Amniotic stem cell (primary cell): ENCODE data around the gene MRPL14.

ENCODE experiments used
- DNase-seq: peaks from one replicate; lab custom pipeline; 2025; lab: John Stamatoyannopoulos, UW

Gene MRPL14

DNA sequence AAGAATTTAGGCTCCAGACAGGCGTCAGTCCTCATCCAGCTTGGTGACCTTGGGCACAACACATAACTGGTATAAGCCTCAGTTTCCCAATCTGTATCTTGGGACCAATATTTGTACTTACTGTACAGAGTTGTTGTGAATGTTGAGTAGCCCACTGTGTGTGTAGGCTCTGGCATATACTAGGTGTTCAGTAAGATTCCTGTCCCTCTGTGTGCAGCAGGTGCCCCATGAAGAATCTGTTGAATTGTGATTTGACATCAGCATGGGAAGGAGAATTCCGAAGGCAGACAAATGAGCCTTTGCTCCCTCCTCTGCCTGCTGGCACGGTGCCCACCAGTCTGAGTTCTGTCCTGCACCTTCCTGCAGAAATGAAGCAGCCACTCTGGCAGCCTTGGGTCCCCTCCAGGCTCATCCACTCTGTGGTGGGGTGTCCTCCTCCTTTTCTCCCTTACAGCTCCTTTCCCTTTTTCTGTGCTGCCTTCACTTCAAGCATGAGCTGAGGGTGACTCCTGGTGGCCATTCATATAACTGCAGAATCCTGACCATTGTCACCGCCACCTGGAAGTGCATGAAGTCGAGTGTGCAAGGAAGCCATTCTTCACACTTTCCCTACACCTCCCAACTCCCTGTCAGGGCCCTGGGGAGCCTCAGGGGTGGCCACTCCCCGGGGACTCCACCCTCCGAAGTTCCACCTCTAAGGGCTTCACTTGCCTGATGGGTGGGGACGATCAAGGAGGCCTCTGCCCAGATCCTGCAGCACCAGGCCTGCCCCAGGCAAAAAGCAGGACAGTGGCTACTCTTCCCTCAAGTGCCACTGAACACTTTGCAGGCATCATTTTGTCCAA lies 48.2 kb downstream of the MRPL14 start:
- no peak for DNase-seq

- DNase-seq = no peak
Observed at GRCh38 chr6:44078219-44078826, 48.9 kb downstream of the MRPL14 start.

- no peak for DNase-seq
Observed at GRCh38 chr6:44077214-44077946, 49.9 kb downstream of the MRPL14 start.

- no peak for DNase-seq
Observed at GRCh38 chr6:44076356-44077213, 50.7 kb downstream of the MRPL14 start.

- no peak for DNase-seq
Observed at GRCh38 chr6:44075647-44076355, 51.5 kb downstream of the MRPL14 start.

- DNase-seq = no peak
Observed at GRCh38 chr6:44074813-44075646, 52.2 kb downstream of the MRPL14 start.

GRCh38 chr6:44074439-44074812 lies 52.8 kb downstream of the MRPL14 start:
- no peak for DNase-seq

- DNase-seq = no peak
Observed at GRCh38 chr6:44073612-44074438, 53.4 kb downstream of the MRPL14 start.

DNA sequence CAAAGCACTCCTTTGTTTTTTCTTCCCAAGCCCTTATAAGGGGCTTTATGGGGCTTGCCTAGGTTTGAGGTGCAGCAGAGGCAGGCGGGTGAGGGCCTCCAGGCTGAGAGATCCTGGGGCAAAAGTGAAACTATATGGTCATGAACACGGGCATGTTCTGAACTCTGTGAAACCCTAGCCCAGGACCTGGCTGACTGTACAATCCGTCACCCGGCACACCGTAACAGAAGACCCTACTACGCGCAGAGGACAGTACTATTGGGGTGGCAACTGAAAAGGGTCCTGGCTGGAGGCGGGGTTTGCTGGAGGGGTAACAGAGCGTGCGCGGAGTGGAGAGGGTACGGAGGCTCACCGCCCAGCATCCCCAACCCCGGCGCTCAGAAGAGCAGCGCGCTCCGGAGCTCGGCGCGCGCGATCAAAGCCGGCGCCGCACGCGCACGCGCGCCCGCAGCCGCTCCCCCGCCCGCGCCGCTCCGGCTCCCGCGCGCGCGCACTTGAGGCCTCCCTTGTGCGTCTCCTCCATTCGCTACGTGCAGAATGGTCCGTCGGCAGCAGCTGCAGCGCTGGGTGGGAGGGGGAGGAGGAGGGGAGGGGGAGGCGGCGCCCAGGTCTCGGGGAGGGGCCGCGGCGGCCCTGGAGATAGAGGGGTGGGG lies 54.2 kb downstream of the MRPL14 start:
- DNase-seq = no peak

DNA sequence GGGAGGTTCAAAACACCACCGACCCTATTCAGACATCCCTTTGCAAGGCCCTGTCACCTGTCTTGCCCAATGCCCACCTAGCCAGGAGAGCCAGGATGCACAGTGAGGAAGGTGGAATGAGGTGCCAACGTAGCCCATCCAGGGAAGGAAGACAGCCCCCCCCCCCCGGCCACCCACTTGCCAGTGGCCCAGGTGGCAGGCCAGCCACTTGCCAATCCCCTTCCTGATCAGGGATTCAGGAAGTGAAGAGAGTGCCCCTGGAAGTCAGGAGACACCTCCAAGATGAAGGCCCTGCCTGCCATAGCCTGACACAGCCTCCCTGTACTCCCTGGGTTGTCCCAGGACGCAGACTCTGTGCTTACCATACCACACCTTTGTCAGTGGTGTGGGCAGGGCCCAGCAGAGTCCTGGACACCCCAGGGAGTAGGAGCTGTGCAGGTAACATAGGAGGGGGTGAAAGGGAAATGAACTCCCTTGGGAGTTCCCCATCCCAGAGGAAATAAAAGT lies 54.7 kb downstream of the MRPL14 start:
- DNase-seq = no peak

GRCh38 chr6:44071670-44072451 lies 55.4 kb downstream of the MRPL14 start:
- no peak for DNase-seq

GRCh38 chr6:44068607-44069296 lies 58.5 kb downstream of the MRPL14 start:
- no peak for DNase-seq

DNA sequence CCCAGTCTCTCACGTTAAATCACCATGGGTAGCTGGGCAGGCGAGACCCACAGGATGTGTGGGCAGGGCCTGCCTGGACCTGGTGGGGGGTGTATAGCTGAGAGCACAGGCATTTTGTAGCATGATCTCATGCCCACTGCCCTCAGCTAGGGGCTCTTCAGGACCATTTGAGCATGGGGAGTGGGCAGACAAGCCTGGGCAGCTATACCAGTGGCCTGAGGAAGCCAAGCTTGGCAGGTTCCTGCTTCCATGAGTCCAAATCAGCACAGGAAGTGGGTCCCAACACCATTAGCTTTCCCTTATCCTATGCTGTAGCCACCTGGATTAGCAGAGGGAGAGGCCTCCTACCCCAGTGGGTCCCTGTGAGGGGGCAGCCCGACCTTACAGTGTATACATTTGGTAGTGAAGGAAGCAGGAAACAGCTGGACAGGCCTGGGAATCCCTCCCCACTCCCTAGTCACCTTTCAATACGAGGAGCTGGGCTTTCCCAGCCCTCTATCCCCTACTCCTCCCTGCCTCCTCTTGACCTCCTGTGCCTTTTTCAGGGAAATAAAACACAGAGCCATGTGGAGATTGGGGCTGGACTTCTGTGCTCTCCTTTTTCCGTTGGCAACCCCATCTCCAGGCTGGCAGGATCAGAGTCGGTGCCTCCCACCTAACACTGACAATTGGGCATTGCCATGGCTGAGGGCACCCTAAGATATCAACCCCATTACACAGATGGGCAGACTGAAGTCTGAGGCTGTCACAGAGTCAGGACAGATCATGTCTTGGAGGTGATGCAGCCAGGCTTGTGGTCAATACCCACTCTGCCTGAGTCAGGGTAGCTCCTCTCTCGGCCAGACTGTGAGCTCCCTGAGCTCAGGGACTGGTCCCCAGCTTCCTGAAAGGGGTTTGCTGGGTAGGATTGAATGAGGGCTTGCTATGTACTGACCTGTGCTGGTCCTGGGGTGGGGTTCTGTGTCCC lies 59.8 kb downstream of the MRPL14 start:
- DNase-seq = no peak

DNA sequence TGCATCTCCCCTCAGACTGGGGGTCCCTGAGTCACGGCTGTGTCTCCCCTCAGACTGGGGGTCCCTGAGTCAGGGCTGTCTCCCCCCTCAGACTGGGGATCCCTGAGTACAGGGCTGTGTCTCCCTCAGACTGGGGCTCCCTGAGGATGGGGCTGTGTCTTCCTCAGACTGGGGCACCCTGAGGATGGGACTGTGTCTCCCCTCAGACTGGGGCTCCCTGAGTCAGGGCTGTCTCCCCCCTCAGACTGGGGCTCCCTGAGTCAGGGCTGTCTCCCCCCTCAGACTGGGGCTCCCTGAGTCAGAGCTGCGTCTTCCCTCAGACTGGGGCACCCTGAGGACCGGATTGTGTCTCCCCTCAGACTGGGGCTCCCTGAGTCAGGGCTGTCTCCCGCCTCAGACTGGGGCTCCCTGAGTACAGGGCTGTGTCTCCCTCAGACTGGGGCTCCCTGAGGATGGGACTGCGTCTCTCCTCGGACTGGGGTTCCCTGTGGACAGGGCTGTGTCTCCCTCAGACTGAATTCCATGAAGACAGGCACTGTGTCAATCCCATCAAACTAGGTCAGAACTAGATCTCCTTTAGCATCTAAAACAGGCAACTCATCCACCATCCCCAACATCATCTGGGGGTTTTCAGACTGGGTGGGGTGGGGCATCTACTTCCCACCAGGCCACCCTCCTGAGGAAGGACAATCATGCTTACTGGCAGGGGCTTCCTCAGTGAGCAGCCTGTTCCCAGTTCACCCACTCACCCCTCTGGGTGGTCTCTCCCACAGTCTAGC lies 60.7 kb downstream of the MRPL14 start:
- no peak for DNase-seq

- DNase-seq = no peak
Observed at GRCh38 chr6:44065443-44066140, 61.7 kb downstream of the MRPL14 start.
